ENCODE results near the gene MFSD6.
"Not testable (repeated sequence)": the region's sequence is repeated elsewhere in the genome, so short reads cannot be mapped to it uniquely, and the experiment has no call there.

MFSD6 gene

DNA sequence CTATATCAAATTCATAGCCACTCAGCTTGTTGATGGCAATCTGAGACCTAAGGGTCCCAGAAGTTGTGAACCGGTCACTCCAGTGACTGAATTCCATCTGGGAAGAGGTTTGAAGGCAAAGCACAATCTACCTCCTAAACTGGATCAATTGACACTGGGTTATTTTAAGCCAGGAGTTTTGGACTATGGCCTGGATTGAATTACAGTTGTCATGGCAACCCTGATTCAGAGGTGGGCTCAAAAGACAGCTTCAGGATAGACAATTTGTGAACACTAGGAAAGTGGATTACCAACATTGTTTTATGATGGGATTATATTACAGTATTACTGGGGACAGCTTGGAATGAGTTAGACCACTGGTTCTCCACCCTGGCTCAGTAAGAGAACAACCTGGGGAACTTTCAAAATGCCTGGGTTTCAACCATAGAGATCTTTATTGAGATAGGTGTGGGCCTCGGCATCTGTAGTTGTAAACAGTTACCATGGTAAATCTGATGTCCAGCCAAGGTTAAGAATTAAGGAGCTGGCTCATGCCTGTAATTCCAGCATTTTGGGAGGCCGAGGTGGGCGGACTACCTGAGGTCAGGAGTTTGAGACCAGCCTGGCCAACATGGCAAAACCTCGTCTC, 58.8 kb downstream of the MFSD6 start:
- DNase-seq (ENCODE audit: low spot score), result no peak

DNA sequence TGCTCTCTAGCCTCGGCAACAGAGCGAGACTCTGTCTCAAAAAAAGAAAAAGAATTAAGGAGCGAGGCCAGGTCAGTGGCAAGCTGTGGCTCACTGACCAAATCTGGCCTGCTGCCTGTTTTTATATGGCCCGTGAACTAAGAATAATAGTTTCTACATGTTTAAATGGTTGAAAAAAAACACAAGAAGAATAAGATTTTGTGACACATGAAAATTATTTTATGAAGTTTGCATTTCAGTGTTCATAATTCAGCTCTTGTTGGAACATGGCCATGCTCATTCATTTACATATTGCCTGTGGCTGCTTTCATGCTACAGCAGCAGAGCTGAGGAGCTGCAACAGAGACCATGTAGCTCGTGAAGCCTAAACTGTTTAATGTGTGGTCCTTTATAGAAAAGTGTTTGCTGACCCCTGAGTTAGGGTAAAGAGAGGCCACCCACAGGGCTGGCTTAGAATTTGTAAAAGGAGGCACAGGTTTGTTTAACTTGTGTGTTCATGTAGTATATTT, 59.5 kb downstream of the MFSD6 start:
- no peak for DNase-seq (ENCODE audit: low spot score)

DNA sequence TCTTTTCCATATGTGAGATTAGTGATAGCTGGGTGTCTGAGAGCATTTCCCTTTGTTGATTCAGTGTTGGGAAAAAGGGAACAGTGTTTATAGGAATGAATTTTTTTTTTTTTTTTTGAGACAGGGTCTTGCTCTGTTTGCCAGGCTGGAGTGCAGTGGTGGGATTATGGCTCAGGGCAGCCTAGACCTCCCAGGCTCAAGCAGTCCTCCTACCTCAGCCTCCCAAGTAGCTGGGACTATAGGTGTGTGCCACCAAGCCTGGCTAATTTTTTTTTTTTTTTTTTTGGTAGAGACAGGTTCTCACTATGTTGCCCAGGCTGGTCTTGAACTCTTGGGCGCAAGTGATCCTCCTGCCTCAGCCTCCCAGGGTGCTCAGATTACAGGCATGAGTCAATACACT, 60.2 kb downstream of the MFSD6 start:
- not testable (repeated sequence) for DNase-seq (ENCODE audit: low spot score)

DNA sequence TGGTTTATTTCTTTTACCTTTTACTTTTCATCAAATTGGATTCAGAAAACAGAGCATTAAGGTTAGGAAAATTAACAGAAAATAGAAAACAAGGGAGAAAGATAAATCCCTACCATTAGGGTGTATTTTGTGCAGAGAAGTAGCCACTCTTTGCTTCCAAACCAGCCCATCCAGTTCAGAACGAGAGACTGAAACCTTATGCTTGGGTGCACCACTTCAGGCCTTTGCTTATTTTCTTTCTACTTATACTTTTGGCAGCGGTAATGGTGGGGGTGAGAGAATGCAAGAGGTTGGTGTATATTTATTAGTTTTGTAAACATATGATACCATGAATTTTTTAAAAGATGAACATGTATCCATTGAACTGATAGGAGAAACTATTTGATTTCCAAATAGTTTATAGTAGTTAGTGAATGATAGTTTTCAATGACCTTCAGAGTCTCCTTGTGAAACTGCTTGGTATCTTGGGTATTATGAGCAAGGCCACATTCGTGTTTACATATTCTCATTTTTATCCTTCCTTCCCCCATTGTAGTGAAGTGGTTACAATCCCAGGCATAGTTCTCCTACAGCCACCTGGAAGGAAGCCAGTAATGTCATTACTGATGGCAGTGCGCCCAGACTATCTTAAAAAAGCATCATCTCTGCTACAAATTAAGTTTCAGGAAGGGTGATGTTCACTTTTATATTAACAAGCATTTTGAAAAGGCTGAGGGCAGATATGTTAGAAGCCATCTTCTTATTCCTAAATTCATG, 60.8 kb downstream of the MFSD6 start:
- DNase-seq (ENCODE audit: low spot score), result peak; percentile 94

DNA sequence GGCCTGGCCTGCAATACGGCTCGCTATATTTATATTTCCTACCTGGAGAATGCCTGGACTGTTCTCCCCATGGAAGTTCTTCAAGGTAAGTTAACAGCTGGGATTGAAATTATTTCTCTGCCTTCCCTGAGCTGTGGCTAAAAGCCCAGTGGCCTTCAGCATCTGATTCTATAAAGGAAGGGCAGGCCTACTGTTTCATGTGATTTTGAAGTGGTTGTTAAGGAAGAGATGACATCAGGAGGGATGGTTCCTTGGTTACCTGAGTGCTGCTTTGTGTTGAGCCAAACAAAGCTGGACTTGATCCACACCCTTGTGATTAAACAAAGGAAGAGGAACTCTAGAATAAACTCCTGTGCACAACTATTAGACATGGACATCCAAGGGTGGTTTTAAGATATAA, 61.6 kb downstream of the MFSD6 start:
- DNase-seq (ENCODE audit: low spot score), result peak; percentile 20

DNA sequence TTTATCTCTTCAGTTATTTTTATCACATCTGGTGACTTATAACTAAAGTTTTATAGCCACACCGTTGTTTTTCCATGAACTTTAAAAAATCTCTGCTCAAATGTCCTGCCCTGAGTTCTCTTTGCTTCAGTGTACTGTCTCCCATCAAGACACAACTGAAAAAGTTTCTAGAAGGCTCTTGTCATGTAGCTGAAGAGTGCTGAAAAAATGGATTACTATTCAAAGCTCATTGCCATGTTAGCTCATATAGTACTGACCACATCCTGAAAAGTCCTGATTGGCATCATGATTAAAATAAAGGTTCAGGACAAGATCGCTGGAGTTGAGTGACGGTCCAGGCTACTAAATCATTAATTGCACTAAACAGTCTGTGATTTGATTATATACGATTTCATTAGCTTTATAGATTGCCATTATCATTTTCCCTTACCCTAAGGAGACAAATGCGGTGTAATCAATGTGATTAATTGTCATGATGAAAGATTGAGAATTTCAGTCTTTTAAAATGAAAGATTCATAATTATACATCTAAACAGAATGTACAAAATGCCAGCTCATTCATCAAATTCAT, 62.2 kb downstream of the MFSD6 start:
- DNase-seq (ENCODE audit: low spot score), result no peak

DNA sequence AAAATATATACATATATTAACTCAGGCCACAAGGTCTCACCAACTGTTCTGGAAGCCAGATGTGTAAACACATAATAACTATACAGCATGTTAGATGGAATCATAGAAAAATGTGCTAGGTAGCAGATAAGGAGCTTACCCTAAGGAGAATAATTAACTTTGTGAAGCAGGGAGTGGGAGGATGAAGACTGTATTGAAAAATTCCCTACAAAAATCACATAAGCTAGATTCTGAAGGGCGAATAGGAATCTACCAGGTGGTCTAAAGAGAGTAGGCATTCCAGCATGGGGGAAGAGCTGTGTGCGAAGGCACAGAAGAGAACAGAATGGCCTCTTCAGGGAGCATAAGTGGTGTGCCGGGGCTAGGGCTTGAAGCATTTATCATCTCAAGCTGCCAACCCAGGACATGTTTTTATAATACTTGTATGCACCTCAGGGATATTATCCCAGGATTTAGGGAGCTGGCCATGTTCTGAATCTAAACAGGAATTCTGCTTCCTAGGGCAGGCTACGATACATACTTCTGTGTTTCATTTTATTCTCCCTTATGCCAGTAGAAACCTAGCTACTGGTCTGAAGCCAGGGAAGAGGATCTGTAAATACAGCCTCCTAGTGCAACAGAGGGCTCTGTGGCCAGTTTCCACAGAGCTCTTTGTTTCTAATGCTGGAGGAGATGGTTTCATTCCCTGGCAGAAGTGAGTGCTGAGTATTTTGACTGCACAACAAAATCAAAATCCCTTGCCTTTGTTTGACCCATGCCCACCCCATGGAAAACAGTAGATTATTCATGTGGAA, 69.7 kb downstream of the MFSD6 start:
- no peak for DNase-seq (ENCODE audit: low spot score)

DNA sequence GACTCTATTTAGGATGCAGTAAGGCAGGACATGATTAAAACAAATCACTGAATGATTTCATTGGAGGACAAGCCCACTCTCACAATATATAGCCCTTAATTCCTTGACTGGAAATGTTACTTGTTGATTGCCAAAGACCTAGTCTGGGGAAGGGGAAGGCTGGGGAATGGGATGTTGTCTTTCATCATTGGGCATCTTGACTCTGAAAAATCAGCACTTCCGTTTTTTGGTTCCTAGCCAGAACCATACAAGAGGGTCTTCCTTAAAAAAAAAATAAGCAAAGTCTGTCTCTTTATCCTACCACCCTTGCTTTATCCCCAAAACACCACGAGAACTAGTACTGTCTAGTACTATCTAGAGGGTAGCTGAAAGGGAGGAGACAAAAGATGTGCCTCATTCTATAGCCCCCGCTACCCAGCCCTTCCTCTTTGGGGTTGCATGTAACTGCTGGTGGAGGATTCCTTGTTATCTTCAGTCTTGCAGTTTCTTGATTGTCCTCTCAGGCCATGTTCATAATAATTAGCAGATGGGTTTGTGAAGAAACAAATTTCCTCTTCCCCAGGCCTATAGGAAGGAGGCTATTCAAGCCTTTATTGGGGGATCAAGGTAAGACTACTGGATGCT, 70.5 kb downstream of the MFSD6 start:
- no peak for DNase-seq (ENCODE audit: low spot score)

DNA sequence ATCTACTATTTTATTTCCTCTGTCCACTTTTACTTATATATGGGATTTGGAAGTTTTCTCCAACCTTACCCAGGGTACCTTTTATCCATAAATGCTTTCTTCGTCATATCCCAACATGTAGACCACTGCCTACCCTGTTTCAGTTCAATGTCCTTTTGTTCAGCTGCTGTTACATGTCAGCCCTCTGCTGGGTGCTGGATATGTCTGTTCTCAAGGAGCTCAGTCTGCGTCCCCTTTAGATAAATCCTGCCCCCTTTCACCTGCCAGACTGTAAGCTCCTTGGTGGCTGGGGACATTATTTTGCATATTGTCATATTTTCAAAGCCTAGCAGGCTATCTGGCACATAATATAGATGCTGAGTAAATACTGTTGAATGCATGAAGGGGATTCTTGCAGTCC, 73.2 kb downstream of the MFSD6 start:
- no peak for DNase-seq (ENCODE audit: low spot score)

DNA sequence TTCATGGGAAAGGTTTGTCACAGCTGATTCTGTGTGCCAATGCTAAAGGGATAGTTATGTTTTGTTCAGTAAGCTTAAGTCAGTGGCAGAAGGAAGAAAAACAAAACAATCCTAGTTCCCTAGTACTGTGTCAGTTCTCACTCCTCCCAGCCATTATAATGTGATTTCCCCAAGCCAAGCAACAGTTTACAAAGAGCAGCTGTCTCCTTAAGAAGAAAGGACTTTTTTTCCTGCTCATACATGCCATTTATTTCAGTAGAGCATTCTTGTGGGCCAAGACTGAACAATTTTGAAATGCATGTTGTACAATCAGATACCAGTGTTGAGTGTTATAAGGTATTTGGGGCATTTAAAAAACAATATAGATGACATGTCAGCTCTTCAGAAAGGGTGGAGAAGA, 74.3 kb downstream of the MFSD6 start:
- no peak for DNase-seq (ENCODE audit: low spot score)

DNA sequence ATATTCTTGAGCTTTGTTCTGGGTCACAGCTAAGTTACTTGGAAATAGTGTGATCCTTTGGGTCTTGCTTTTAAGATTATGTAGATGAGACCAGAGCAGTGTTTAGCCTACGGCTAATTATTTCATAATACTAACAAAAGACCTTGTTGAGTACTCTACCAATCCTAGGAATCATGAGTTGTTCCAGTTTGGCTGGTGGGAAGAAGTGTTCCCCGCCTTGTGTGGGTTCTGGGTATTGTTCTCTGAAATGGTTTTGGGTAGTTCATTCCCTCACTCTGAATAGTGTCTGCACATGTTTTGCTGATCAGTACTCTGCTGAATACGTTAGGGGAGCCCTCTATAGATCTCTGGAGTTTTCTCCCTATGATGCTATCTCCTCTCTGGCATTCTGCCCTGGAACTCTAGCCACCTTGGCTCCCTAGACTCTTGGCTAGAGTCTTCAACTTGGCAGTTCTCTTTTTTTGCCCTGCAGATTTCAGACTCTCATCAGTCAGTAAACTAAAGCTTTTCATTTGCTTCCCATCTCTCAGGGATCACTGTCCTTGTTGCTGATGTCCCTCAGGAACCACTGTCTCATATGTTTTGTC, 78.0 kb downstream of the MFSD6 start:
- no peak for DNase-seq (ENCODE audit: low spot score)

DNA sequence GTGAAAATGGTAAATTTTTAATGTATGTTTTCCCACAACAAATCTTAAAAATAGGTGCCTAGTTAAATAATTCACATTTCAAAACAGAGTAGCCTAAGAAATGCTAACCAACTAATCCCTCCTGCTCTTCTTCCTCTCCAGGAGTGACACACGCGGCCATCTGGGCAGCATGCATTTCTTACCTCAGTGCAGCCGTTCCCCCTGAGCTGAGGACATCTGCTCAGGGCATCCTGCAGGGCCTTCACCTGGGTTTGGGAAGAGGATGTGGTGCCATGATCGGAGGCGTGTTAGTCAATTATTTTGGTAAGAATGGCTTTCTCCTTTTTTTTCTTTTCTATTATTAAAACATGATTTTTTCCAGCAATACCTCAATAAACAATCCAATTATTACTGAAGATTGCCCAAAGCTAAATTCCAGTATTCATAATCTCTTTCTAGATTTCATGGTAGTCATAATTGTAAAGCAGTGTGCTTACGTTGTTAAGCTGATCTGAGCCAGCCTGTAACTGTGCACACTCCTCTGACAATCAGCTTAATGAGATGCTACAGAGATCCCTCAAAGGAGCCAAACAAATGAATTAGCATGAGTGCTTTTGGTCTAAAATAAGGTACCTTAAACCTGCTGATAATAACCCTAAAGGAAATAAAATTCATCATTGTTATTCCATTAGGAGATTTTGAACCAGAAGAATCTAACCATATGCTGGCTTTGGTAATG, 80.5 kb downstream of the MFSD6 start:
- DNase-seq (ENCODE audit: low spot score), result no peak

DNA sequence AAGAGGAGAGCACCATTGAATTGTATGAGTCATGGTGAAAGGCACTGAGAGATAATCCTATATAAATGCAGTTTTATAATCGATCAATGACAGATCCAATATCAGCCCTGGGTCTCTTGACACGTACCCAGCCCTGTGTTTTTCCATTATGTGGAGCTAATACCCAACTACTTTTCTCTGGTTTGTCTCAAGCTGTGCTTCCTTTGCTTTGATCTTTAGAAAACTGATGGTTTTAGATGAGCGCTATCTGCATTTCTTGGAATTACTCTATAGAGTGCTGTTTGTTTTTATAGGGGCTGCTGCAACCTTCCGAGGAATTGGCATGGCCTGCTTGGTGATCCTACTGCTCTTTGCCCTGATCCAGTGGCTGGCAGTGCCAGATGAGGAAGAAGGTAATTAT, 81.3 kb downstream of the MFSD6 start:
- no peak for DNase-seq (ENCODE audit: low spot score)

DNA sequence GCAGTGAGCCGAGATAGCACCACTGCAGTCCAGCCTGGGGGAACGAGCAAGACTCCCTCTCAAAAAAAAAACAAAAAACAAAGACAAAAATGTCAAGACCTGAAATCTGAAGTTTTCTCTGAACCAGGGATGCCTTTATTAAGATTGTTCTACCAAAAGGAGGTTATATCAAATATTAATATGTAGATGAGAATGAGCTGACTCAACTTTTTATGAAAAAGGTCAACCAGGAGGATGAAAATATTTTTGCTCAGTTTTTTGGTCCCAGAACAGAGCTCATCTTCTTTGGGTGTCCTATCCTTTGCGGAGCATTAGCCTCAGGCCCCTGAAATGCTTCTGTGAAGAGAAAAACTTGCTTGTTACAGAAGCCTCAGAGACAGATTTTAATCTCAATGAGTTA, 82.3 kb downstream of the MFSD6 start:
- DNase-seq (ENCODE audit: low spot score), result no peak

DNA sequence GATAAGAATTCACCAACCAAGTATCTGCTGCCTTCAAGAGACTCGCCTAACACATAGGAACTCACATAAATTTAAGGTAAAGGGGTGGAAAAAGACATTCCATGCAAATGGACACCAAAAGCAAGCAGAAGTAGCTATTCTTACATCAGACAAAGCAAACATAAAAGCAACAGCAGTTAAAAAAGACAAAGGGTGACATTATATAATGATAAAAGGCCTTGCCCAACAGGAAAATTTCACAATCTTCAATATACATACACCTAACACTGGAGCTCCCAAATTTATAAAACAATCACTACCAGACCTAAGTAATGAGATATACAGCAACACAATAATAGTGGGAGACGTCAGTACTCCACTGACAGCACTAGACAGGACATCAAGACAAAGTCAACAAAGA, 84.9 kb downstream of the MFSD6 start:
- DNase-seq (ENCODE audit: low spot score), result no peak

DNA sequence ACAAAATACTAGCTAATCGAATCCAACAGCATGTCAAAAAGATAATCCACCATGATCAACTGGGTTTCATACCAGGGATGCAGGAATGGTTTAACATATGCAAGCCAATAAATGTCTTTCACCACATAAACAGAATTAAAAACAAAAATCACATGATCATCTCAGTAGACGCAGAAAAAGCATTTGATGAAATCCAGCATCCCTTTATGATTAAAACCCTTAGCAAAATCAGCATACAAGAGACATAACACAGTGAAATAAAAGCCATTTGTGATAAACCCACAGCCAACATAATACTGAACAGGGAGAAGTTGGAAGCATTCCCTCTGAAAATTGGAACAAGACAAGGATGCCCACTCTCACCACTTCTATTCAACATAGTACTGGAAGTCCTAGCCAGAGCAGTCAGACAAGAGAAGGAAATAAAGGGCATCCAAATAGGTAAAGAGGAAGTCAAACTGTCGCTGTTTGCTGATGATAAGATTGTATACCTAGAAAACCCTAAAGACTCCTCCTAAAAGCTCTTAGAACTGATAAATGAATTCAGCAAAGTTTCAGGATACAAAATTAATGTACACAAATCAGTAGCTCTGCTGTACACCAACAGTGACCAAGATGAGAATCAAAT, 86.6 kb downstream of the MFSD6 start:
- not testable (repeated sequence) for DNase-seq (ENCODE audit: low spot score)

DNA sequence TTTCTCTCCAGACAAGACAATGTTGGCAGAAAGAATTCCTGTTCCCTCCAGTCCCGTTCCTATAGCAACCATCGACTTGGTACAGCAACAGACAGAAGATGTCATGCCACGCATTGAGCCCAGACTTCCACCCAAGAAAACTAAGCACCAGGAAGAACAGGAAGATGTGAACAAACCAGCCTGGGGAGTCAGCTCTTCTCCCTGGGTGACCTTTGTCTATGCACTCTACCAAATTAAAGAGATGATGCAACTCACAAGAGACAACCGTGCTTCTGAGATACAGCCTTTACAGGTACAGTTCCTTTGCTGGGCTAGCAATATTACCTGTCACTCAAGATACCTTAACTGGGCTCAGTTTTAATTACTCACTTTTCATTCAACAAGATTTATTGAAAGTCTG, 89.3 kb downstream of the MFSD6 start:
- no peak for DNase-seq (ENCODE audit: low spot score)

DNA sequence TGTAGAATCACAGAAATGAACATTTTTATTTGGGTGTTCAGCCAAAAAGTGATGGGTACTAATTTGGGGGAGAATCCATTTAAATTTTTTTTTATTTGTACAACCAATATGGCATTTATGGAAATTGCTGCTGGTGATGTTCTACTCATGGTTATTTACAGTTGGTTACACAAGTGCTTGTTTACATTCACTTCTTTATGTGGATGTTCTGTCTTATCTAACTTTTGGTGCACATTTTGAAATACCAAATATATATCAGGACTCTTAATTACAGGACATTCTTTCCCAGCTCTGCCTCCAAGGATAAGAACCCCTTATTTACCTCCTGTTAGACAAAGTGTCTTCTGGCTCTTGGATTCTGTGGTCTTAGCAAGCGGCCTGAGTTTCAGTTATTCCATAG, 91.1 kb downstream of the MFSD6 start:
- DNase-seq (ENCODE audit: low spot score), result no peak

DNA sequence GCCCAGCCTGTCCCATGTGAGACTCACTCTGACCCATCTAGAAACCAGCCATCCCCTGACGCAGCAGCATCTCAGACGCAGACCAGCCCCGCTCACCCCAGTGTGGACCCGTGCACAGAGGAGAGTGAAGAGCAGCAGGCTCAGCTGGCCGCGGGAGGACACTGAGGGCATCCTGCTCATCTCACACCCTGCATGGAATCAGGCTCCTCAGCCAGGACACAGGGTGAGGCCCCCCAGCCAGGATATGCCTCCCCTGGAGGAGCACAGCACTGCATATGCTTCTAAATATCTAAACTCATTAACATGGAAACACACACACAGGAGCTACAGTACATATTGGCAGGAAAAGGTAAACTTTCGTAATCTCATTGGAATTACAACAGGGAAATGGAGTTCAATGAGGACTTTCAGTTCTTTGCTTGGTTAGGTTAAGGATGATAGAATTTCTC, 91.9 kb downstream of the MFSD6 start:
- DNase-seq (ENCODE audit: low spot score), result no peak

DNA sequence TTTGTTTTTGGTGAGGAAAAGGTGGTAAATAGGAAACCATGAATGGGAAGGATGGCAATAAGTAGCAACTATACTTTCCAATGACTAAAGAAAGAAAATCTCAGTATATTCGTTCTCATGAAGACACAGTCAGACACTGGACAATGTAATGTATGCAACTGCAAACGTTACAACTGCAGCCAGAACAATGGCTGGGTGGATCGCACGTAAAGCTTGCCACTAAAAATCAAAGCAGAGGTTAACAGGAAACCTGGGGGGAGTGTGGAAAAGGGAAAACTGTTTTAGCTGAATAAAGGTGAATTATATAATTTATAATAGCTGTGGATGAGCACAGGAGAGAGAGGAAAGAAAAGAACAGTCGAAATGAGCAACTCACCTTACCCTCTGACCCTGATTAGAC, 93.1 kb downstream of the MFSD6 start:
- no peak for DNase-seq (ENCODE audit: low spot score)
